DND-41 (cell line): ENCODE data around the gene FMOD.

ENCODE experiments used
- EZH2 ChIP-seq: IDR thresholded peaks from 3 replicates; pipeline ENCODE4 v1.6.1; 2012; ENCODE audit warnings: borderline replicate concordance, low read depth, mild to moderate bottlenecking, moderate library complexity, low read length, inconsistent platforms; ENCODE audit not compliant: severe bottlenecking
- TF ChIP-seq, protein P1 (sequence below): IDR thresholded peaks from 2 replicates; pipeline ENCODE4 v1.5.1; 2012; ENCODE audit warnings: borderline replicate concordance, low read length, moderate library complexity, mild to moderate bottlenecking; ENCODE audit not compliant: poor library complexity, severe bottlenecking; ENCODE audit errors: extremely low read depth

GRCh38 chr1:203302456-203302855 lies 48.5 kb downstream of the FMOD start:
- TF ChIP-seq, protein P1, sequence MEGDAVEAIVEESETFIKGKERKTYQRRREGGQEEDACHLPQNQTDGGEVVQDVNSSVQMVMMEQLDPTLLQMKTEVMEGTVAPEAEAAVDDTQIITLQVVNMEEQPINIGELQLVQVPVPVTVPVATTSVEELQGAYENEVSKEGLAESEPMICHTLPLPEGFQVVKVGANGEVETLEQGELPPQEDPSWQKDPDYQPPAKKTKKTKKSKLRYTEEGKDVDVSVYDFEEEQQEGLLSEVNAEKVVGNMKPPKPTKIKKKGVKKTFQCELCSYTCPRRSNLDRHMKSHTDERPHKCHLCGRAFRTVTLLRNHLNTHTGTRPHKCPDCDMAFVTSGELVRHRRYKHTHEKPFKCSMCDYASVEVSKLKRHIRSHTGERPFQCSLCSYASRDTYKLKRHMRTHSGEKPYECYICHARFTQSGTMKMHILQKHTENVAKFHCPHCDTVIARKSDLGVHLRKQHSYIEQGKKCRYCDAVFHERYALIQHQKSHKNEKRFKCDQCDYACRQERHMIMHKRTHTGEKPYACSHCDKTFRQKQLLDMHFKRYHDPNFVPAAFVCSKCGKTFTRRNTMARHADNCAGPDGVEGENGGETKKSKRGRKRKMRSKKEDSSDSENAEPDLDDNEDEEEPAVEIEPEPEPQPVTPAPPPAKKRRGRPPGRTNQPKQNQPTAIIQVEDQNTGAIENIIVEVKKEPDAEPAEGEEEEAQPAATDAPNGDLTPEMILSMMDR = no peak
- TF ChIP-seq EZH2 = no peak
